Measurements from ENCODE around the gene MET. TPM values are rescaled to one million over a fixed set of nuclear protein-coding genes. Genes with fewer than 3 reads are reported as not detected.
A peak's percentile ranks its signal among the peaks of the same experiment; 100 is the strongest.

The MET gene
- total RNA-seq, 1 donor from 2014 or later: 55.4 TPM

GRCh38 chr7:116665332-116665996, 6.5 kb upstream of the MET start:
- Mint-ChIP-seq H3K27me3 (ENCODE audit: unreplicated experiment) (no peaks in the 10 kb centered on the region), H3K27ac (ENCODE audit: unreplicated experiment) (peak overlapping the region; percentile 62), H3K4me3 (ENCODE audit: unreplicated experiment) (no peak overlapping the region), H3K9me3 (ENCODE audit: unreplicated experiment) (peaks cover 3% of the 10 kb centered on the region), H3K4me1 (ENCODE audit: unreplicated experiment) (peaks cover 19% of the 10 kb centered on the region), H3K36me3 (ENCODE audit: unreplicated experiment) (no peaks in the 10 kb centered on the region)
- no peak for DNase-seq (ENCODE audit: extremely low spot score, unreplicated experiment)
- TF ChIP-seq CTCF (IDR thresholded peaks at IDR 0.05): no peak

- Mint-ChIP-seq H3K36me3 (ENCODE audit: unreplicated experiment) (no peaks in the 10 kb centered on the region), H3K4me3 (ENCODE audit: unreplicated experiment) (no peak overlapping the region), H3K27me3 (ENCODE audit: unreplicated experiment) (no peaks in the 10 kb centered on the region), H3K27ac (ENCODE audit: unreplicated experiment) (no peak overlapping the region), H3K9me3 (ENCODE audit: unreplicated experiment) (no peaks in the 10 kb centered on the region), H3K4me1 (ENCODE audit: unreplicated experiment) (peaks cover 46% of the 10 kb centered on the region)
- DNase-seq (ENCODE audit: extremely low spot score, unreplicated experiment): no peak
- TF ChIP-seq CTCF (IDR thresholded peaks at IDR 0.05): no peak
These were observed 2.2 kb upstream of the MET start for GRCh38 chr7:116669769-116670168.

DNA sequence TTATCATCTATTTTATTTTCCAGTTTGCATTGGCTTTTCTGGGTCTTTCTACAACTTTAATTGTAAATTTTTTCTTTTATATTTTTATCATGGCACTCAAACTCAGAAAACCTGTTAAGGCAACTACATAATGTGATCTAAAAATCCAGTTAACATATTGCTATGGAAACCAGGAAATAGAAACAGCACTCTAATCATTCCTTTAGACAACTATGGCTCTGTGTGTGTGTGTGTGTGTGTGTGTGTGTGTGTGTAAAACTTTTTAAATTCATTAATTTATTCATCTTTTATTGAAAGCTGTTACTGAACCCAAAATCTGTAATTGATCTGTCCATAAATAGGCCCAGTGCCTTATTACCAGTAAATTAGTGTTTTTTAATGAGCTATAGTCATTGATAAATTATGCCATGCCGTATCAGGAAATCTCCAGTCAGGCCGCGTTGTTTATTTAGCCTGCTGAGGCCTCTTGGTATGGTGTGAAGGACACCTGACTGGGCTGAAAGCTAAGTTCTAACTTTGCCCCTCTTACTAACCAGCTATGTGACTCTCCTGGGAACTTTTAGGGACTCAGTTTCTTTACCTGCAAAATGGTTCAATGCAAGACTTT, 1.5 kb upstream of the MET start:
- Mint-ChIP-seq H3K4me1 (ENCODE audit: unreplicated experiment) (peaks cover 46% of the 10 kb centered on the region), H3K4me3 (ENCODE audit: unreplicated experiment) (no peak overlapping the region), H3K36me3 (ENCODE audit: unreplicated experiment) (no peaks in the 10 kb centered on the region), H3K27ac (ENCODE audit: unreplicated experiment) (no peak overlapping the region), H3K27me3 (ENCODE audit: unreplicated experiment) (no peaks in the 10 kb centered on the region), H3K9me3 (ENCODE audit: unreplicated experiment) (no peaks in the 10 kb centered on the region)
- no peak for TF ChIP-seq CTCF (IDR thresholded peaks at IDR 0.05)
- no peak for DNase-seq (ENCODE audit: extremely low spot score, unreplicated experiment)

DNA sequence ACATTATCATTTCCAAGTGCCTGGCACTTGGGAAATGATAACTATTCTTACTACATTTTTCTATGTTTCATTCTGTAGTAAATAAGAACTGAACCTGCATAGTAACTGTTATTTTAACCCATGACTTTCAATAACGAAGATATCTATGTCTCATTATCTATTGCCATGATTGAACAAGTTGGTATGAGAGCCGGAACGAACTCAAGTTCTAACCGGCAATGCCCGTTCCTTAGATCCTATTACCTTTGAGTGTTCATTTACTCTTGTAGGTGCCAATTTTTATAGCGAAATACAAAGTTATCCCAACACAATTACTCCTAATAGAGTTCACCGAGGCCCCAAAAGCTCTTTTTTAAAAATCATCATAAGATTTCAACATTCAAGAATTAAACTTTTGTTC, 885 bp upstream of the MET start:
- Mint-ChIP-seq H3K4me1 (ENCODE audit: unreplicated experiment) (peaks cover 43% of the 10 kb centered on the region), H3K27ac (ENCODE audit: unreplicated experiment) (peak overlapping the region; percentile 76), H3K36me3 (ENCODE audit: unreplicated experiment) (no peaks in the 10 kb centered on the region), H3K4me3 (ENCODE audit: unreplicated experiment) (peak overlapping the region; percentile 86), H3K9me3 (ENCODE audit: unreplicated experiment) (no peaks in the 10 kb centered on the region), H3K27me3 (ENCODE audit: unreplicated experiment) (no peaks in the 10 kb centered on the region)
- no peak for DNase-seq (ENCODE audit: extremely low spot score, unreplicated experiment)
- TF ChIP-seq CTCF (IDR thresholded peaks at IDR 0.05): no peak

DNA sequence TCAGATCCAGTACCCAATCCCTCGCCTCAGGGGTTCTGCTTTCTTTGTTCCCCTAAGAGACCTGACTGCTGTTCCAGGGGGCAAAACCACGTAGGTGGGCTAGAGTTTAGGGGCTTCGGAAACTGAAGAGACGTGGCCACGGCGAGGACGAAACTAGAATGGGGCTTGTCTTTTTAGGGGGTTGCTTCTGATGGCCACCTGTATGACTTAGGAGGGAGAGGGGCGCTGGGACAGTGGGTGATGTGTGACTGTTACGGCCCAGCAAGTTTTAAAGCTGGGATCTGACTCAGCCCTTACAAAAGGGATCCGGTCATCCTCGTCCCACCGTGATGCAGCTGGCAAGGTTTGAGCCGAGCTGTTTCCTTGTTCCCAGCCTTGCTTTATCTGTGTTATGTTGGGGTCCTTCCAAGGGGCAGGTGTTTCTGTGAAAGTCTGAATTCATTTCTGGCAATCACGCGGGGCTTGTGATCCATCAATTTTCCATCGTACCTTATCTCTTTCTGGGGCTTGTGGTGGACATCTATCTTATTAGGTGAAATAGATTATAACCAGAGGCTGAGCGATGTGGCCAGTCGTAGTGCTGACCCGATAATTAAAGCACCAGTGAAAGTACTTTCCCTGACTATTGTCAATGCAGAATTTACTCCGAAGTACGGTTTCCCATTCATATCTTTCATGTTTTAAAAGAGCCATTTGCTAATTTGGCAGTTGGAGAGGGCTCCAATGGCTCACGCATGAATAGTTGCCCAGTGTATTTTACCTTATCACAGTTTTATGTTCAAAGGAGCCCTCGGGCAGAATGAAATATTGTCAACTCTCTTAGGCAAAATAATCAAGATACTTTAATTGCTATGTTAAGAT, 830 bp downstream of the MET start:
- no peaks in the 10 kb centered on the region for H3K27me3 Mint-ChIP-seq (ENCODE audit: unreplicated experiment)
- TF ChIP-seq CTCF (IDR thresholded peaks at IDR 0.05): no peak
- peak overlapping the region; percentile 88 for H3K4me3 Mint-ChIP-seq (ENCODE audit: unreplicated experiment)
- H3K9me3 Mint-ChIP-seq (ENCODE audit: unreplicated experiment): no peaks in the 10 kb centered on the region
- H3K36me3 Mint-ChIP-seq (ENCODE audit: unreplicated experiment): no peaks in the 10 kb centered on the region
- no peak for DNase-seq (ENCODE audit: extremely low spot score, unreplicated experiment)
- H3K4me1 Mint-ChIP-seq (ENCODE audit: unreplicated experiment): peaks cover 51% of the 10 kb centered on the region
- peak overlapping the region; percentile 92 for H3K27ac Mint-ChIP-seq (ENCODE audit: unreplicated experiment)

Measured in osteocyte (in vitro differentiated cells).